ENCODE results near the gene SEMA3B. TPM values are rescaled to one million over a fixed set of nuclear protein-coding genes. Genes with fewer than 3 reads are reported as not detected.
A peak's percentile ranks its signal among the peaks of the same experiment; 100 is the strongest.

The SEMA3B gene
- total RNA-seq, 4 donors from 2014 or later, result 37.4 to 66.6 (median 46.4) TPM

DNA sequence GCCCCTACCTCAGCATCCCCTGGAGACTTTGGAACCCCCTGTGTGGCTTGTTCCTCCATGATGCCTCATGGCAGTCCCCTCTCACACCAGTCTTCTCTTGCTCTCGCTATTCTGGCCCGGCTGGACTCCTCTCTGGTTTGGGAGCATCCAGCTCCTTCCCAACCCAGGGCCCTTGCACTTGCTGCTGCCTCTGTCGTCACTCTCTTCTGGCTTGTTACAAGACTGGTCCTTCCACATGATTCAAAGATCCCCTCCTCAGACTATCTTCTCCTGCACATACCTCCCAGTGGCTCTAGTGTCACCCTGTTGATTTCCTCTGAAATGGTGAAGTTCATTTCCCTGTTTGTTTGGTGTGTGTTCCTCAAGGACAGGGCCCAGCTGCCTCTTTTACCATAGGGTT is 39.5 kb upstream of the SEMA3B start:
- Histone ChIP-seq H3K27me3 (peaks cover 0 to 6% (median 0%) of the 10 kb centered on the region in 4 donors), H3K36me3 (no peaks in the 10 kb centered on the region), H3K27ac (replicated peaks in 1 of 4) (no peak overlapping the region), H3K4me3 (no peak overlapping the region), H3K9me3 (no peaks in the 10 kb centered on the region), H3K4me1 (peaks cover 17 to 30% (median 27%) of the 10 kb centered on the region in 4 donors)
- no peak for DNase-seq (ENCODE audit: extremely low spot score)
- TF ChIP-seq POLR2AphosphoS5 (IDR thresholded peaks at IDR 0.05), result no peak
- TF ChIP-seq EP300 (IDR thresholded peaks at IDR 0.05), result no peak
- TF ChIP-seq, protein P1, sequence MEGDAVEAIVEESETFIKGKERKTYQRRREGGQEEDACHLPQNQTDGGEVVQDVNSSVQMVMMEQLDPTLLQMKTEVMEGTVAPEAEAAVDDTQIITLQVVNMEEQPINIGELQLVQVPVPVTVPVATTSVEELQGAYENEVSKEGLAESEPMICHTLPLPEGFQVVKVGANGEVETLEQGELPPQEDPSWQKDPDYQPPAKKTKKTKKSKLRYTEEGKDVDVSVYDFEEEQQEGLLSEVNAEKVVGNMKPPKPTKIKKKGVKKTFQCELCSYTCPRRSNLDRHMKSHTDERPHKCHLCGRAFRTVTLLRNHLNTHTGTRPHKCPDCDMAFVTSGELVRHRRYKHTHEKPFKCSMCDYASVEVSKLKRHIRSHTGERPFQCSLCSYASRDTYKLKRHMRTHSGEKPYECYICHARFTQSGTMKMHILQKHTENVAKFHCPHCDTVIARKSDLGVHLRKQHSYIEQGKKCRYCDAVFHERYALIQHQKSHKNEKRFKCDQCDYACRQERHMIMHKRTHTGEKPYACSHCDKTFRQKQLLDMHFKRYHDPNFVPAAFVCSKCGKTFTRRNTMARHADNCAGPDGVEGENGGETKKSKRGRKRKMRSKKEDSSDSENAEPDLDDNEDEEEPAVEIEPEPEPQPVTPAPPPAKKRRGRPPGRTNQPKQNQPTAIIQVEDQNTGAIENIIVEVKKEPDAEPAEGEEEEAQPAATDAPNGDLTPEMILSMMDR (IDR thresholded peaks at IDR 0.05), result no peak
- no peak for TF ChIP-seq POLR2A (IDR thresholded peaks at IDR 0.05; ENCODE audit: low read depth)
- intact Hi-C loops (cut with DNase I), result no loop called here
- 92% methylated on average over 3 of the region's 3 CpGs for WGBS

DNA sequence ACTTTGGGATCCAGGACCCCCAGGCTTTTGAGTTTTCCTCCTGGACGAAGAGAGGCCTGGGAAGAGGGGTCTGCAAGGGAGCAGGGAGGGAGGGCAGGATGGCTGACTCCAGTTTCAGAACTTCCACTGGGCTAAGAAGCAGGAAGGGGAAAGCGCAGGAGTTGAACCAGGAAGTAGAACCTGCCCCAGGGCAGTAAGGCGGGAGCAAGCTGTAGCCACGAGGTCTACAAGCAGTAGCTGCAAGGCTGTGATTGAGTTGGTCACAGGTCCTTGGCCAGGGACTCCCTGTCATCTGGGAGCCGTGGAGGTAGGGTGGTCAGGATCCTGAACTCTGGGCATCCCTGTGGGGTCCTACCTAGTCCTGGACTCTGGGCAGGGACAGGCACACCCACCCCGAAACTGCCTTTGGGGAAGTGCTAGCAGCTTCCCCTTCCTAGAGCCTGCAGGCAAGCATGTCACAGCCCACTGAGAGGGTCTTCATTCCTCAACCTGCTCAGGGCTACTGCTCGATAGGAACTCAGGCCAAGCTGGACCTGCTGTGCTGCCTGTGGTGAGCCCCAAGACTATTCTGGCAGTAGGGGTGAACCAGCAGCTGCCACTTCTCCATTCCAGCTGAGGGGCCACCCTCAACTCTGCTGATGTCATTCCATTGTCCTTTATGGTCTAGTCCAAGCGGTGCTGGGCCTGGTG is 38.7 kb upstream of the SEMA3B start:
- intact Hi-C loops (cut with DNase I), result no loop called here
- no peak overlapping the region for H3K4me3 ChIP-seq
- 67% methylated on average over 5 of the region's 8 CpGs for whole genome bisulfite sequencing
- H3K36me3 ChIP-seq, result no peaks in the 10 kb centered on the region
- peaks cover 24 to 38% (median 34%) of the 10 kb centered on the region in 4 donors for H3K4me1 ChIP-seq
- DNase-seq (ENCODE audit: extremely low spot score), result no peak
- no peaks in the 10 kb centered on the region for H3K9me3 ChIP-seq
- no peak for TF ChIP-seq POLR2A (IDR thresholded peaks at IDR 0.05; ENCODE audit: low read depth)
- no peak for TF ChIP-seq EP300 (IDR thresholded peaks at IDR 0.05)
- no peak for TF ChIP-seq POLR2AphosphoS5 (IDR thresholded peaks at IDR 0.05)
- TF ChIP-seq, protein P1 (IDR thresholded peaks at IDR 0.05), result no peak
- H3K27ac ChIP-seq (replicated peaks in 1 of 4), result peak overlapping the region in 1 of 4 donors; percentile 33
- no peaks in the 10 kb centered on the region for H3K27me3 ChIP-seq

DNA sequence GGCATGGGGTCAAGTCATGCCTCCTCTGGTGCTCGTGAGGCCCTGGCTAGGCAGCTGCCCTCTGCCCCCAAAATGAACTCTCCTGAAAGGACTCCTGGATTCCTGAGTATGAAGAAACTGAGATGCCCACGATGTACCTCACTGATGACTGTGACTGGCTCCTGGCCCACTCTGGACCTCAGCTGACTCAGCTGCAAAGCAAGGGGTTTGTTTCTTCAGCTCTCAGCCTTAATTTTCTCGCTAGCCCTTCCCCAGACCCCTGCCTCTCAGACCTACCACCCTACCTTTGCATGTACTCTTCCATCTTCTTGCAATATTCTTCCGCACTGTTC is 38.2 kb upstream of the SEMA3B start:
- no peak overlapping the region for H3K27ac ChIP-seq (replicated peaks in 1 of 4)
- WGBS, result 88% methylated on average over 4 of the region's 4 CpGs

DNA sequence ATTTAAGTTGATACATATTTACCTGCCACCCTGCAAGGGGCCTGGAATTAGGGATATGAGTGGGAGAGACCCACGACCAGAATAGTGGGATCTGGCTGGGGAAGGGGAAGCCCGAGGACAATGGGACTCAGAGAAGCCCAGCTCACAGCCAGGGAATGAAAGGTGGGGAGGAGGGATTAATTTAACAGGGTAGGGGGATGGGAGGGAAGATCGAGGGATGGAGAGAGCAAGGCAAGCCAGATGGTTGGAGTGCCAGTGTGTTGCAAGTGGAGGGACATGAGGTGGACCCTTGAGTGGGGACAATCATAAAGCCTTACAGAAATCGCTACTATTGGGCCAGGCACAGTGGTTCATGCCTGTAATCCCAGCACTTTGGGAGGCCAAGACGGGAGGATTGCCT is 37.4 kb upstream of the SEMA3B start:
- H3K36me3 ChIP-seq, result no peaks in the 10 kb centered on the region

More for the DNA sequence above, 38.2 kb upstream of the SEMA3B start:
- Histone ChIP-seq H3K4me1 (peaks cover 27 to 40% (median 37%) of the 10 kb centered on the region in 4 donors), H3K9me3 (no peaks in the 10 kb centered on the region), H3K4me3 (no peak overlapping the region), H3K27me3 (no peaks in the 10 kb centered on the region), H3K36me3 (no peaks in the 10 kb centered on the region)
- no peak for DNase-seq (ENCODE audit: extremely low spot score)
- intact Hi-C loops (cut with DNase I), result no loop called here
- TF ChIP-seq, protein P1 (IDR thresholded peaks at IDR 0.05), result no peak

More for the DNA sequence above, 37.4 kb upstream of the SEMA3B start:
- intact Hi-C loops (cut with DNase I), result no loop called here
- TF ChIP-seq, protein P1 (IDR thresholded peaks at IDR 0.05), result no peak
- no peak for TF ChIP-seq POLR2AphosphoS5 (IDR thresholded peaks at IDR 0.05)
- no peak for TF ChIP-seq POLR2A (IDR thresholded peaks at IDR 0.05; ENCODE audit: low read depth)
- TF ChIP-seq EP300 (IDR thresholded peaks at IDR 0.05), result no peak
- H3K27ac ChIP-seq (replicated peaks in 1 of 4), result no peak overlapping the region
- H3K4me1 ChIP-seq, result peaks cover 22 to 32% (median 29%) of the 10 kb centered on the region in 4 donors
- H3K9me3 ChIP-seq, result no peaks in the 10 kb centered on the region
- DNase-seq (ENCODE audit: extremely low spot score), result no peak
- no peak overlapping the region for H3K4me3 ChIP-seq
- H3K27me3 ChIP-seq, result no peaks in the 10 kb centered on the region
- 76% methylated on average over 5 of the region's 5 CpGs for WGBS

All from esophagus muscularis mucosa (tissue), 4 donors.